GM12873 (cell line): ENCODE measurements around the gene SLC16A14.

ENCODE experiments used
- TF ChIP-seq, protein P1 (sequence below): IDR thresholded peaks from 2 replicates; pipeline ENCODE4 v1.5.1; 2012; ENCODE audit warnings: low read depth, mild to moderate bottlenecking, moderate library complexity, low read length, control low read depth; ENCODE audit not compliant: insufficient read depth; ENCODE audit errors: missing control alignments

SLC16A14 gene

DNA sequence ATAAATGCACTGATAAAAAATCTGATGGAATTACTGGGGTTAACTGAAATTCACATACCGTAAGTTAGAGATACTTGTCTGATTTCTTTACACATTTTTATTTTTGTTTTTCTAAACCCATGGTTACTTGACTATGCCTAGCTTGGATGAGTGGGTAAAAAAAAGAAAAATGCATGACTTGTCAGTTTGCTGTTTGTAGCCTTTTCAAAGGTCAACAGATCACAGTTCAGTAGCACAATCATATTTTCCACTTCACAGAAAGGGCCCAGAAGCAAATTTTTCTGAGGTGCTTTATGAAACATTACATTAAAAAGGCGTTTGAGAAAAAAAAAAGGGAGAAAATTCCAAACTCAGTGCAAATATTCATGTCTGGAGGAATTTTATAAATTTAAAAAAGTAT, 16.4 kb downstream of the SLC16A14 start:
- TF ChIP-seq, protein P1, sequence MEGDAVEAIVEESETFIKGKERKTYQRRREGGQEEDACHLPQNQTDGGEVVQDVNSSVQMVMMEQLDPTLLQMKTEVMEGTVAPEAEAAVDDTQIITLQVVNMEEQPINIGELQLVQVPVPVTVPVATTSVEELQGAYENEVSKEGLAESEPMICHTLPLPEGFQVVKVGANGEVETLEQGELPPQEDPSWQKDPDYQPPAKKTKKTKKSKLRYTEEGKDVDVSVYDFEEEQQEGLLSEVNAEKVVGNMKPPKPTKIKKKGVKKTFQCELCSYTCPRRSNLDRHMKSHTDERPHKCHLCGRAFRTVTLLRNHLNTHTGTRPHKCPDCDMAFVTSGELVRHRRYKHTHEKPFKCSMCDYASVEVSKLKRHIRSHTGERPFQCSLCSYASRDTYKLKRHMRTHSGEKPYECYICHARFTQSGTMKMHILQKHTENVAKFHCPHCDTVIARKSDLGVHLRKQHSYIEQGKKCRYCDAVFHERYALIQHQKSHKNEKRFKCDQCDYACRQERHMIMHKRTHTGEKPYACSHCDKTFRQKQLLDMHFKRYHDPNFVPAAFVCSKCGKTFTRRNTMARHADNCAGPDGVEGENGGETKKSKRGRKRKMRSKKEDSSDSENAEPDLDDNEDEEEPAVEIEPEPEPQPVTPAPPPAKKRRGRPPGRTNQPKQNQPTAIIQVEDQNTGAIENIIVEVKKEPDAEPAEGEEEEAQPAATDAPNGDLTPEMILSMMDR = no peak

DNA sequence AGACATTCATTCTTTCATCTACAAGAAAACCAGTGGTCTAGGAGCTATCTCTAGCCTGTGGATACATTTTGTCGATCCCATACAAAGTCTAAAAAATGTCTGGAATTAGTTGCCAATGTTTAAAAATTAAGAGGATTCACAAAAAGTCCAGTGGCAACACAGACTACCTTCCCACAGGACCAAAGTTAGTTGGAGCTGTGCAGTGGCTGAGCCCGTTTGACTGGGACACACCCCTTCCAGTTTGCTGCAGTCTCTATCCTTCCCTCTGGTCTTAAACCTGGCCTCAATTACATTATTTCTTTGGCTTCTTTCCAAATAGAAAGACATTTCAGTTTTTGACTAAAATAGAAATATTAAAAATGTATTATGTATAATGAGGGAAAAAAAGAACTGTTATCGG, 18.6 kb downstream of the SLC16A14 start:
- TF ChIP-seq, protein P1 = no peak

DNA sequence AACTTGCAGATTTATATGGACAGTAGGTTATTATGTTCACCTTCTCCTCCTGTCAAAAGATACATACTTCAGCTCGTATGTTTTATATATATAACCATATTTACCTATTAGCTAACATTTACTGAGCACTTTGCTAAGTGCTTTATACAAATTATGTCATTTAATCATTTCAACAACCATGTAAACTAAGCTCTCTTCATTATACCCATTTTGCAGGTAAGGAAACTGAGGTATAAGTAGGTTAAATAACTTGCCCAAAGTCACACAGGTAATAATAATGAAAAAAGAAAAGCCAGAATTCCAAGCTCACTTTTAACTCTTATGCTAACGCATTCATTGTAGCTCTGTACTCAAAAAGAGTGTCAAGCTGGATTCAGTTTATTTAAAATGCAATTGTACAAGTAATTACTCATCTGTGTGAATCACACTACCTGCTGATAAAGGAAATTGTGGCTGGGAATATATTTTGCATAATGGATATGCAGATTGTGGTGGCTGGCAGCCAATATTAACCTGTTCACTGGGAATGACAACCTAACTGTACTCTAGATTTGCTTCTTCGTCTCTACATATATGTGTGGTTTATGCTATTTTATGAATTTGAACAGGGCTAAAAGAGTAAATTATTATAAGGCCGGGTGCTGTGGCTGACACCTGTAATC, 20.6 kb downstream of the SLC16A14 start:
- TF ChIP-seq, protein P1 = no peak

DNA sequence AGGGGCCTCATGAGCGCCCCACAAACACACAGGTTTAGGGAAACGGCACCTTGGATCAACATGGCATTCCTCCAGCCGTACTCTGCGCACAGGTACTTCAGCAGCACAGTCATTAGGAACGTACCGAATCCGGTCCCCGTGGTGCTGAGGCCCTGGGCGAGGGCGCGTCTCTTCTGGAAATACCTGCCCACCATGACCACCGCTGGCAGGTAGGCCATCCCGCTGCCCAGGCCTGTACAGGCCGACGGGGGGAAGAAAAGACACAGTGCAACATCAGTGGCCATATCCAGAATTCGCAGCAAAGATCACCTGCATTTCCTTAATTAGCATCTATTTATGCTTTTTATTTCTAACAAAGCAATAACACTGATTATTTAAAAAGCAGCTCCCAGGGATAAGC, 22.2 kb downstream of the SLC16A14 start:
- TF ChIP-seq, protein P1 = no peak

DNA sequence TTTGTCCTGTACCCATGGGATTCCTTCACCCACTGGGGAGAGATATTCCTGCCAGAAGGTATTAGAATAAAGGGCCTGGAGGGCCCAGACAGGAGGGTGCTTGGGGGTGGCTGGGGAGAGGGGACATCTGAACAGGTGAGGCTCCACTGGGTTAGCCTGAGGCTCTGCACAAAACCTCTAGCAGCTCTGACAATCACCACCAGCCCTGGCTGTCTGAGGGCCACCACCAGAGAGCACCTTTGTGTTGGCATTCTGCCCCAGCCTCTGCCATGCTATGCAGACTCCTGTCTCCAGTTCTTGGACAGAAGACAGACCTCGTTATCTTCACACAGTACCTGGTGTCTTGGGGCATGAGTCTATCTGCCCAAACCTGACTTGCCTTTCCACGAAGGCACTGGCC, 25.3 kb downstream of the SLC16A14 start:
- TF ChIP-seq, protein P1 = no peak

DNA sequence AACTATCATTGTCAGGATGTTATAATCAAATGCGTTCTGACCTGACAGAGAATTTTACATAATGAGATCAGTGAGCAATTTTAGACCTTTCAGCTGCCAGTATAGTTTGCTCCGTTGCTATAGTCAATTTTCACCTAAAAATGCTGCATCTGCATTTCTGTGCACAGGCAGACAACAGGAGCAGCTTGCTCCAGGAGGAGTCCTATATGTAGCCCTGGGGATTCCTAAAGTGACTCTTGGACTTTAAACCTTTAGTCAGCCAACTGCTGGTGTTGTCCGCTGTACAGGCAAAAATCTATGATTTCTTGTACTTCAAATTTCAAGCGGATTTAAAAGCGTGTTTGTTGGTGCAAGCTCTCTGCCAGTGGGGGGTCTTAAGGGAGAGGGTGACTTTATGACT, 25.7 kb downstream of the SLC16A14 start:
- TF ChIP-seq, protein P1 = no peak

DNA sequence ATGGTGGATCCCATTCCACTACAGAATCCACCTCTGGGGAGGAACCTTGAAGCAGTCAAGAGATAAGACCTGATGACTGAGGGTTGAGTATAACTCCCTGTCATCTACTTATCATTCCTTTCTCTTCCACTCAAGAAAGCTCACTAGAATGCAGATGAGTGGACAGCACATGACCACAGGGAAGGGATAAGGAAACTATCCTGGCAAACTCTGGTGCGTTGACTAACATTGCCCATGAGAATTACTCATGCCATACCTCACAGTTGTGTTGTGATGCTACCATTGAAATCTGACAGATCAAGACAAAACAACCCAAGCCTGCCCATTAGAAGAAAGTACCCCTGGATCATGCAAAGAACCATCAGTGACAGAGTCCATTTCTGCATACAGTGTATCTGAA, 26.5 kb downstream of the SLC16A14 start:
- TF ChIP-seq, protein P1 = no peak
